Hepatocyte (in vitro differentiated cells): Measurements from ENCODE around the gene GOLGA7B. TPM values are rescaled to one million over a fixed set of nuclear protein-coding genes. Genes with fewer than 3 reads are reported as not detected.
"Not testable (repeated sequence)": the region's sequence is repeated elsewhere in the genome, so short reads cannot be mapped to it uniquely, and the experiment has no call there.

Experiments
- DNase-seq: peaks from one replicate; pipeline ENCODE4 v3.0.0-alpha.2; 2016; ENCODE audit warnings: low spot score
- H2AFZ ChIP-seq: fragments of 200-600 bp; sonication (generic); 2 replicates; pipeline ENCODE4 v1.6.0; 2016; ENCODE audit warnings: antibody characterized with exemption, mild to moderate bottlenecking
- H3K27ac ChIP-seq: fragments of 200-600 bp; sonication (generic); 2 replicates; pipeline ENCODE4 v1.5.1; 2016; ENCODE audit warnings: mild to moderate bottlenecking
- H3K27me3 ChIP-seq: fragments of 200-600 bp; sonication (generic); 2 replicates; pipeline ENCODE4 v1.6.1; 2016
- H3K36me3 ChIP-seq: fragments of 200-600 bp; sonication (generic); replicated peaks from 2 replicates; pipeline ENCODE4 v1.5.1; 2016; ENCODE audit warnings: low read depth; ENCODE audit not compliant: insufficient read depth
- H3K4me1 ChIP-seq: fragments of 200-600 bp; sonication (generic); 2 replicates; pipeline ENCODE4 v1.5.1; 2016; ENCODE audit warnings: mild to moderate bottlenecking, moderate library complexity; ENCODE audit not compliant: insufficient read depth
- H3K4me2 ChIP-seq: fragments of 200-600 bp; sonication (generic); 2 replicates; pipeline ENCODE4 v1.6.0; 2016
- H3K4me3 ChIP-seq: fragments of 200-600 bp; sonication (generic); 2 replicates; pipeline ENCODE4 v1.5.1; 2016; ENCODE audit warnings: mild to moderate bottlenecking
- H3K79me2 ChIP-seq: fragments of 200-600 bp; sonication (generic); 2 replicates; pipeline ENCODE4 v1.6.0; 2017; ENCODE audit warnings: mild to moderate bottlenecking
- H3K9me2 ChIP-seq: fragments of 200-600 bp; sonication (generic); replicated peaks from 2 replicates; pipeline ENCODE4 v1.6.0; 2017; ENCODE audit warnings: mild to moderate bottlenecking; ENCODE audit not compliant: insufficient read depth
- H3K9me3 ChIP-seq: fragments of 200-600 bp; sonication (generic); 2 replicates; pipeline ENCODE4 v1.5.1; 2016; ENCODE audit warnings: low read depth, mild to moderate bottlenecking
- H4K20me1 ChIP-seq: fragments of 200-600 bp; sonication (generic); 2 replicates; pipeline ENCODE4 v1.6.0; 2016; ENCODE audit warnings: mild to moderate bottlenecking; ENCODE audit not compliant: insufficient read depth, poor library complexity, severe bottlenecking
- CTCF ChIP-seq: fragments of 200-600 bp; sonication (generic); IDR thresholded peaks from 2 replicates; pipeline ENCODE4 v1.5.1; 2016; ENCODE audit warnings: antibody characterized with exemption, mild to moderate bottlenecking; ENCODE audit not compliant: poor library complexity
- EZH2 ChIP-seq: fragments of 200-600 bp; sonication (generic); IDR thresholded peaks from 2 replicates; pipeline ENCODE4 v1.6.1; 2016; ENCODE audit warnings: antibody characterized with exemption, mild to moderate bottlenecking, borderline replicate concordance
- EZH2phosphoT487 ChIP-seq: fragments of 200-600 bp; sonication (generic); IDR thresholded peaks from one replicate; pipeline ENCODE4 v1.6.1; 2018; ENCODE audit warnings: antibody characterized with exemption, mild to moderate bottlenecking, low read depth, moderate library complexity; ENCODE audit not compliant: unreplicated experiment, severe bottlenecking
- WGBS: methylation state at CpG from one replicate; pipeline ENCODE4 v1.1.6; 2016; ENCODE audit warnings: low lambda C conversion rate; ENCODE audit errors: missing lambda C conversion rate; 5-methylcytosine and 5-hydroxymethylcytosine counted together
- polyA plus RNA-seq: library from polyadenylated mRNA; unstranded; fragments of >200 nt; fragmentation: Nextera tagmentation; extraction: Ambion mirVana; gene quantifications from 2 replicates; pipeline ENCODE4 v1.2.1, GENCODE V29; 2016
- total RNA-seq: library from RNA; depleted of rRNA; stranded (reverse); fragments of >200 nt; gene quantifications from 2 replicates; pipeline ENCODE4 v1.2.3, GENCODE V29; 2014

GOLGA7B gene
- total and polyA plus RNA-seq, 2 experiments from 2014 or later: 0.15 to 1.5 TPM

- peaks cover 16% of the 10 kb centered on the region for H3K27me3 ChIP-seq
- no peak overlapping the region for H3K4me2 ChIP-seq
- H3K4me1 ChIP-seq: no peaks in the 10 kb centered on the region
- H4K20me1 ChIP-seq: no peaks in the 10 kb centered on the region
- TF ChIP-seq EZH2 (no peak), CTCF (no peak), EZH2phosphoT487 (no peak)
- H3K9me3 ChIP-seq: no peaks in the 10 kb centered on the region
- H3K36me3 ChIP-seq: no peaks in the 10 kb centered on the region
- DNase-seq: no peak
- no peaks in the 10 kb centered on the region for H3K79me2 ChIP-seq
- no peaks in the 10 kb centered on the region for H3K9me2 ChIP-seq
- no peak overlapping the region for H3K4me3 ChIP-seq
- no peak overlapping the region for H2AFZ ChIP-seq
- WGBS: 65% methylated on average over 2 of the region's 2 CpGs
- H3K27ac ChIP-seq: no peak overlapping the region
Observed at GRCh38 chr10:97843281-97843671, 6.4 kb upstream of the GOLGA7B start.

DNA sequence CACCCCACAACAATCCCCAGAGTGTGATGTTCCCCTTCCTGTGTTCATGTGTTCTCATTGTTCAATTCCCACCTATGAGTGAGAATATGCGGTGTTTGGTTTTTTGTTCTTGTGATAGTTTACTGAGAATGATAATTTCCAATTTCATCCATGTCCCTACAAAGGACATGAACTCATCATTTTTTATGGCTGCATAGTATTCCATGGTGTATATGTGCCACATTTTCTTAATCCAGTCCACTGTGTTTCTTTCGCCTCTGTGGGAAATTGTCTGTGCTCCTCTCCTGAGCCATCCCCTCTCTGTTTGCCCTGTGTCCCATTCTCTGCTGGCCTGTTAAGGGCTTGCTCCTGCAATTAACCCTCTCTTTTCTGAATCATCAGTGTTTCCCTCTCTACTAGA, 5.7 kb upstream of the GOLGA7B start:
- peaks cover 14% of the 10 kb centered on the region for H3K27me3 ChIP-seq
- not testable (repeated sequence) for H3K79me2 ChIP-seq, H2AFZ ChIP-seq, H3K4me2 ChIP-seq, H3K27ac ChIP-seq, DNase-seq, H4K20me1 ChIP-seq, H3K36me3 ChIP-seq, H3K4me1 ChIP-seq, H3K9me2 ChIP-seq, H3K9me3 ChIP-seq, H3K4me3 ChIP-seq
- 94% methylated on average over 1 of the region's 2 CpGs for WGBS

DNA sequence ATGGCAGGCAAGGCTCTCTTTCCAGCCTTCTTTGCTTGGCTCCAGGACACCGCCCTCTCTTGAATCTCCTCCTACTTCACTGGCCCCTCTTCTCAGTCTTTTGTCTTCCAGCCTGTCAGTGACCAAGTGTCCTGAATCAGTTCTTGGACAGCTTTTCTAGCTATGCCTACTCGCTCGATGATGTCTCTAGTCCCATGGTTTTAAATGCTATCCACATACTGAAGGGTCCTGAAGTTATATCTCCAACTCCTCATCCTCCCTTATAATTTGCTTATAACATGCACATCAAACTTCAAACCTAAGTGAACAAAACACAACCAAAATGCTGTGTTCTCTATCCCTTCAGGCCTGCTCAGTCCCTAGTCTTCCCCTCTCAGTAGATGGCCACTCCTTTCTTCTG, 5.0 kb upstream of the GOLGA7B start:
- no peak for TF ChIP-seq EZH2phosphoT487
- TF ChIP-seq CTCF: no peak
- no peak for TF ChIP-seq EZH2
- H3K79me2 ChIP-seq: no peaks in the 10 kb centered on the region
- no peaks in the 10 kb centered on the region for H3K9me2 ChIP-seq
- peaks cover 17% of the 10 kb centered on the region for H3K27me3 ChIP-seq
- H3K4me1 ChIP-seq: no peaks in the 10 kb centered on the region
- no peaks in the 10 kb centered on the region for H3K9me3 ChIP-seq
- H3K27ac ChIP-seq: no peak overlapping the region
- H3K36me3 ChIP-seq: no peaks in the 10 kb centered on the region
- no peaks in the 10 kb centered on the region for H4K20me1 ChIP-seq
- no peak overlapping the region for H2AFZ ChIP-seq
- H3K4me2 ChIP-seq: no peak overlapping the region
- WGBS: 95% methylated on average over 3 of the region's 3 CpGs
- DNase-seq: no peak
- H3K4me3 ChIP-seq: no peak overlapping the region

GRCh38 chr10:97849103-97849686, 448 bp upstream of the GOLGA7B start:
- DNase-seq: no peak
- H2AFZ ChIP-seq: no peak overlapping the region

More at GRCh38 chr10:97849103-97849686, 448 bp upstream of the GOLGA7B start:
- Histone ChIP-seq H3K9me2 (no peaks in the 10 kb centered on the region), H3K36me3 (no peaks in the 10 kb centered on the region), H3K27ac (no peak overlapping the region), H4K20me1 (no peaks in the 10 kb centered on the region), H3K4me2 (peak overlapping the region; percentile 89), H3K4me3 (peak overlapping the region; percentile 29), H3K79me2 (no peaks in the 10 kb centered on the region), H3K4me1 (peaks cover 3% of the 10 kb centered on the region), H3K9me3 (no peaks in the 10 kb centered on the region), H3K27me3 (peaks cover 42% of the 10 kb centered on the region)
- WGBS: 19% methylated on average over 9 of the region's 16 CpGs
- TF ChIP-seq EZH2phosphoT487: no peak
- no peak for TF ChIP-seq EZH2
- no peak for TF ChIP-seq CTCF
